Right kidney (tissue), 1 donor: ENCODE data around the gene MUC20.
"Not testable (repeated sequence)": the region's sequence is repeated elsewhere in the genome, so short reads cannot be mapped to it uniquely, and the experiment has no call there.

Experiments used
- DNase-seq: peaks from one replicate; pipeline ENCODE4 v3.0.0-alpha.2; 2016

MUC20 gene

GRCh38 chr3:195692781-195693427 is 27.9 kb upstream of the MUC20 start:
- no peak for DNase-seq

DNA sequence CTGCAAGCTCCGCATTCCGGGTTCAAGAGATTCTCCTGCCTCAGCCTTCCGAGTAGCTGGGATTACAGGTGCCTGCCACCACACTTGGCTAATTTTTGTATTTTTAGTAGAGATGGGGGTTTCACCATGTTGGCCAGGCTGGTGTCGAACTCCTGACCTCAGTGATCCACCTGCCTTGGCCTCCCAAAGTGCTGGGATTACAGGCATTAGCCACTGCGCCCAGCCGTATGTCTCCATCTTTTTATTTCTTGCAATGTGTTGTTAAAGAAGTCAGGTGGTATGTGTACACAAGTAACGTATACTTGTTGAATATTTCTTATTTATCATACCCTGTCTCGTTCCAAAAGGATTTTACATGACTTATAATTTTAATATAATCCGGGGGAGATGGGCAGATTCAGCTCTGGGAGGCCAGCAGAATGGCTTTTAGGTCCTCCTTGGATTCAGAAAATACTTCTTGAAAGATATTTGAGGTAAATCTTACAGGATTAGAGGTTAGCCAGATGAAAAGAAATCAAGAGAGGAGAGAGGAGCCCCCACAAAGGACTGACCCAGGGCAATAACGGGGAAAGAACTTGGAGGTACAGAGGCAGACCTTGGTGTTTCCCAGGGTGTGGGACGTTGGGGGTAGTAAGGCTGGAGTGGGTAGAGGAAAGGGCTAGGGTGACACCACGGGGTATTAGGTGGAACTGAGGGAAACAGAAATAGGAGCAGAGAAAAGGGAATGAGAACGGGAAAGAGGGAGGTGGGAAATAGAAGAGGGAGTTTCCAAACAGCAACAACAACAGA is 27.2 kb upstream of the MUC20 start:
- no peak for DNase-seq

DNA sequence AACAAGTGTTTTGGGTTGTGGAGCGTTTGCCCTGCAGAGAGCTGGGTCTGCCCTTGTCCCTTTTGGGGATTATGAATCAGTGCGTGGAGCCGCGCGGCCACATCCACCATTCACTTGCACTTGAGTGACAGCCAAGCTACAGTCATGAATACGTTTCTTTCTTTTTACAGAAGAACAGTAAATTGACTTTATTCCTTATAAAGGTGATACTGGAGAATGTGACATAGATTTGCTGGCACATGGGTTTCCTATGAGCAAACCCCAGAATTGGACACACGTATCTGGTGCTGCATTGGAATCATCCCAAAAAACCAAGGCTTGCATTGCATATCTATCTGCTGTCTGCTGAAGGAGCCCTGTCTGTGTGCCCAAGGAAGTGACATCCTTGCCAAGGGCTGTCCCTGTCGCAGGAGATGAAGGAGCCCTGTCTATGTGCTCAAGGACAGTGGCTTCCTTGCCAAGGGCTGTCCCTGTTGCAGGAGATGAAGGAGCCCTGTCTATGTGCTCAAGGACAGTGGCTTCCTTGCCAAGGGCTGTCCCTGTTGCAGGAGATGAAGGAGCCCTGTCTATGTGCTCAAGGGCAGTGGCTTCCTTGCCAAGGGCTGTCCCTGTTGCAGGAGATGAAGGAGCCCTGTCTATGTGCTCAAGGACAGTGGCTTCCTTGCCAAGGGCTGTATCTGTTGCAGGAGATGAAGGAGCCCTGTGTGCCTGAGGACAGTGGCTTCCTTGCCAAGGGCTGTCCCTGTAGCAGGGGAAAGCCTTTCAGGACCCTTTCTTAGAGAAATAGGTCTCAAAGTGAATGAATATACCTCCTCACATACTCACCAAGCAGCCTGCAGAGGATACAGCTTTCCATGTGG is 26.3 kb upstream of the MUC20 start:
- DNase-seq: not testable (repeated sequence)

DNA sequence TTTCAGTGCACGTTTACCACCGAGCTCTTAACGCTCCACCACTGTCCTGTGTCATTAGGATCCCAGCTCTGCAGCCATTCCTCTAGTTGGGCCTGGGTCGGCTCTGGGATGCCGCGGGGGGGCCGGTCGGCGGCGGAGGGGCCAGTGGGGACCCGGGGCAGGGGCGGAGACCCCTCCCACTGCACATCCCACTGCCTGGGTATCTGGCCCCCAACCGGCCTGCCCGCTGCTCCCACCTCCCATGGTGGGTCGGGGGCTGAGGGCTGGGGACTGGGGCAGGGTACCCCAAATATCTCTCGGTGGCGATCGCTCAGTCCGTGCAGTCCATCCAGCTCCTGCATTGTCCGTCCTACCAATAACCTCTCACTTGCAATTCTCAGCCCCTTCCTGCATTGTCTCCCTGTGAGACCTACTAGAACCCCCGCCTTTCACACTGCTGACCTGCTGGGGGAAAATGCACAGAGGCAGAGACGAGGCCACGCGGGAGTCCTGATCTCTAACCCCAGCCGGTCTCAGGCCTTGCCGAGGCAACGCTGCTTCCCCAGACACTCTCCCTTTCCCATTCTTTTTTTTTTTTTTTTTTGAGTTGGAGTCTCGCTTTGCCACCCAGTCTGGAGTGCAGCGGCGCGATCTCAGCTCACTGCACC is 24.0 kb upstream of the MUC20 start:
- no peak for DNase-seq

- DNase-seq: no peak
Observed at GRCh38 chr3:195697582-195698324, 23.0 kb upstream of the MUC20 start.

DNA sequence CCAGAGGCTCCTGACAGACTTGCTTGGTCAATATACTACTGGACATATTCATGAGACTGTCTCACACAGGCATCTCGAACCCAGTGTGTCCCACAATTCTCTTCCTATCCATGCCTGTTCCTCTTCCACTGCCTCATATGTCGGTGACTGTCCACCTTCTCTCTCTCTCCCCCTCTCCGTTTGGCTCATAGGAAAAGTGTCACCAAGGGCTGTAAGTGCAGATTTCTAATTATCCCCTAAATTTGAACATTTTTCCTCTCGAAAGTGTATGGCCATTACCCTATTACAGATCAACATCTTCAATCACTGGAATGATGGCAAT is 22.5 kb upstream of the MUC20 start:
- DNase-seq: no peak

DNA sequence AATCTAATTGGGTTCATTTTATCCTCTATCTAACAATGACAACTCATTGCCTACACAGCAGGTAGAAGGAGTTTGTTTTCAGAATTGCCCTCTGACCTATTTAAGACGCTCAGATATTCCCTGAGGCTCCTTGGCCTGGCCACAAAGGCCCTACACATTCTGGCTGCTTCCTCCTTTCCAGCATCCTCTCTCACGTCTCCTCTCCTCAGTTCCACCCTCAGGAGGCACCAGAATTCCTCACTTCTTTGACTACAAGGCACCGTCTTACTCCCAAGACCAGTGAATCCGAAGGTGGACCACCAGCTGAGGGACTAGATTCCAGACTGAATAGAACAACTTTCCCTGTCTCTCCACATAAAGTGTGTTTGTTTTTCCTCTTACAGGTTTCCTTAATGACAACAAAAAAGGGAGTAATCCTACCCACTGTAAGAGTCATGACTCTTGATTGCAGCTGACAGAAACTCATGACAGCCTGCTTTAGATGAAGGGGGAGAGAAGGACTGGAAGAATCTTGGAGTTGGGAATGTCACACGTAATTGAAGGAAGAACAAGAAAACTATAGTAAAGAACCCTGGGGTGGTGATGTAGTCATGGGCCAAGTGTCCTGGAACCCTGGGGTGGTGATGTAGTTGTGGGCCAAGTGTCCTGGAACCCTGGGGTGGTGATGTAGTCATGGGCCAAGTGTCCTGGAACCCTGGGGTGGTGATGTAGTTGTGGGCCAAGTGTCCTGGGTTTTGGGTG is 22.0 kb upstream of the MUC20 start:
- DNase-seq: no peak

DNA sequence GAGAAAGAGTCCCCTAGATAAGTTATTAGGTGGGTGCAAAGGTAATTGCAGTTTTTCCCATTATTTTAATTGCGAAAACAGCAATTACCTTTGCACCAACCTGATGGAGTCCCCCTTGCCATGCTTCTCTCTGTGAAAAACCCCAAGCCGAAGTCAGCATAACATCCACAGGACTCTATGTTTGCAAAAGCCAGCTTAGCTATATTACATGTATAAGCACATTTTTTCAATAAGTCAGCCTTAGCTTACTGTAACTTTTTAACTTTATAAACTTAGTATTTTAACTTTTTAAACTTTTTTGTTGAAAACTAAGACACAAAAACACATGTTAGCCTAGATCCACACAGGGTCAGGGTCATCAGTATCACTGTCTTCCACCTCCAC is 21.4 kb upstream of the MUC20 start:
- DNase-seq: no peak

DNA sequence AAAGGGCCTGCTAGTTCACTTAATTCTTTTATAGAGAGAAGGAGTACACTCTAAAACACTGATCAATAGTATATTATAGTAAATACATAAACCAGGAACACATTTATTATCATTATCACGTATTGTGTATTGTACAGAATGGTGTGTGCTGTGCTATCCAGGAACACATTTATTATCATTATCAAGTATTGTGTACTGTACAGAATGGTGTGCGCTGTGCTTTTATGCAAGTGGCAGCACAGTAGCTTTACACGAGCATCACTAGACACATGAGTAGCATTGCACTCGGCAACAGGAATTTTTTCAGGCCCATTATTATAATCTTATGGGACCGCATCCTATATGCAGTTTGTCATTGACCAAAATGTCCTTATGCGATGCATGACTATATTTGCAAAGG is 20.9 kb upstream of the MUC20 start:
- no peak for DNase-seq

DNA sequence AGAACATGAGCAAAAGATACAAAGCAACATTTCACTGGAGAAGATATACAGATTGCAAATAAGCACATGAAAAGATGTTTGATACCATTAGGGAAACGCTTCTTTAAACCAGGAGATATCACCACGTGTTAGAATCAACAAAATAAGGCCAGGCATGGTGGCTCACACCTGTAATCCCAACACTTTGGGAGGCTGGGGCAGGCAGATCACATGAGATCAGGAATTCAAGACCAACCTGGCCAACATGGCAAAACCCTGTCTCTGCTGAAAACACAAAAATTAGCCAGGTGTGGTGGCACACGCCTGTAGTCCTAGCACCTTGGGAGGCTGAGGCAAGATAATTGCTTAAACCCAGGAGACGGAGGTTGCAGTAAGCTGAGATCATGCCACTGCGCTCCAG is 20.5 kb upstream of the MUC20 start:
- no peak for DNase-seq

DNA sequence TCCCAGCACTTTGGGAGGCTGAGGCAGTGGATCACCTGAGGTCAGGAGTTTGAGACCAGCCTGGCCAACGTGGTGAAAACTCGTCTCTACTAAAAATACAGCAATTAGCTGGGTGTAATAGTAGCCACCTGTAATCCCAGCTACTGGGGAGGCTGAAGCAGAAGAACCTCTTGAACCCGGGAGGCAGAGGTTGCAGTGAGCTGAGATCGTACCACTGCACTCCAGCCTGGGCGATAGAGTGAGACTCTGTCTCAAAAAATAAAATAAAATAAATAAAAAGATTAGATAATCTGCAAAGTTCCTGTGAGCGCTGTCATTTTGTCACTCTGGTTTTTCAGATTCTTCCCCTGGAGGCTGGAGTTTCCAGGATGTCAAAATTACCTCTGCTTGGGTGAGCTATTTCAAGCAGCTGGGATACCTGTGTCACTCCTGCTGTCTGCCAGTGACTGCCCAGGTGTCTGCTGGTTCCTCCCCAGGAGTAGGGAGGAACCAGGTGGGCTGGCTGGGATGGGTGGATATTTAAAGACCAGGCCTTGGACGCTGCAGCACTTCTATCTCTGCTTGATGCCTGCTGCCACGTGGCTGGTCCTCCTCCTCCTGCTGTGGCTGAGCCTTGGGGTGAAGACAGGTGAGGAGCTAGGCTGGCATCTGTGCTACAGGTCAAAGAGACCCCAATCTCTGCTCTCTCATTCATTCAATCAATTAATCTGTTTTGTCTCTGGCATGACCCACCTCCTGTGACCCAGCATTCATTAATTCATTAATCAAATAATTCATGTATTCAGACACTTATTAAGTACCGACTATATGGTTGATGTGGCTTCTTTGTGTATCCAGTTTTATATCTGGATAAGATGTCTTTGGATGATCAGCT is 19.5 kb upstream of the MUC20 start:
- DNase-seq: peak; percentile 11

- DNase-seq: no peak
Observed at GRCh38 chr3:195703776-195704175, 17.0 kb upstream of the MUC20 start.

GRCh38 chr3:195704433-195704999 is 16.3 kb upstream of the MUC20 start:
- DNase-seq: no peak

- no peak for DNase-seq
Observed at GRCh38 chr3:195705081-195705991, 15.4 kb upstream of the MUC20 start.

- DNase-seq: no peak
Observed at GRCh38 chr3:195708061-195708460, 12.7 kb upstream of the MUC20 start.

DNA sequence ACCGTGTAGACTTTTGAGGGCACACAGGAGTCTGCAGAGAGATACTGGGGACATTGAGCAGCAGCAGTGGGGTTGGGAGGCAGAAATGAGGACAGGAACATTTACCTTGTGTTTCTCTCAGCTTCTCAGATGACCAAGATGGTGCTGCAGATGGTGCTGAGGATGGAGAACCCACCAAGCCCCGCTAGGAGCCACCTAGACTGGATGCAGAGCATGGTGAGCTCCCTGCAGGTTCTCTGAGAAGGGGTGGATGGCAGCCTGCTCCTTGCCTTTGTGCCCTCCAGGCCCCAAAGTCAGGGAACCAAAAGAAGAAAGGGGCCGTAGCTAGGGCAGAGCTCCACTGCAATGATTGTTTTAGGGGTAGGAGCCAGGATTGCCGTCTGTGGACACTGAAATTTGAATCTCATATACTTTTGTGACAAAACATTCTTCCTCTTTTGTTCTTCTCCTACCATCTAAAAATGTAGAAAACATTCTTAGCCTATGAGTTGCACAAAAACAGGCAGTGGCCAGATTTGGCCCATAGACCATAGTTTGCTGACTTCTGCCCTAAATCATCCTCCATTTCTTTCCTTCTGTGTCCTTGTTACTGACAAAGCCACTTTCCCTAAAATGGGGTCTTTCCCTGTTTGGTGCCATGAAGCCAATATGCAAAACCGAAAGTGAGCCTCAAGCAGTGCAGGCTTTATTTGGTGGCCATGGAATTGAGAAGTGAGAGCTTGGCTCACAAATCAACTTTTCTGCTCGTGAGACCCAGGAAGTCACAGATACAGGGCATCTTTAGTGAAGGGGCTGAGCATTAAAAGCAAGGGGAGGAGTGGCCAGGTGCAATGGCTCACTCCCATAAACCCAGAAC is 11.9 kb upstream of the MUC20 start:
- no peak for DNase-seq

- DNase-seq: no peak
Observed at GRCh38 chr3:195709676-195710085, 11.1 kb upstream of the MUC20 start.
